ENCODE results near the gene ACAA2.
"Not testable (repeated sequence)": the region's sequence is repeated elsewhere in the genome, so short reads cannot be mapped to it uniquely, and the experiment has no call there.

DNA sequence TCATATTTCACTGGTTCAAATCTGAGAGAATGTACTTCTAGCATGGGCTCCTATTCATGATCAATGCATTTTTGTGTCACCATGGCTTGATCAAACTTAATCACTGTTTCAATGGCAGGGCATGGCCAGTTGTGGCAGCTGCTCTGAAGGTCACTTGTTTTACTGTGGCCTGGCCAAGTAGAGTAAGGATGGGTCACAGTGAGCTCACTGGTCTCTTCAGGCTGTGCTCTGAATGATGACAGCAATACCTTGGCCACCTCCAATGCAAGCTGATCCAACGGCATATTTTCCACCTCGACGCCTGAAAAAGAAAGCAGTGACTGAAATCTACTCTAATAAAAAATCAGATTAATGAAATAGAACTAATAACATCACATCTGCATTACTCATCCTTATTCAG lies 29.7 kb downstream of the ACAA2 start:
- not testable (repeated sequence) for TF ChIP-seq POLR2AphosphoS5, POLR2A (IDR thresholded peaks at IDR 0.05; ENCODE audit: low read depth, low read length)

Data from GM12892 (cell line).